Neural cell (in vitro differentiated cells): ENCODE measurements around the gene GFPT2.

Source experiments
- EP300 ChIP-seq: fragments of 450-650 bp; conservative IDR thresholded peaks from 2 replicates; pipeline ENCODE4 v1.6.1; 2014; ENCODE audit warnings: antibody characterized with exemption, mild to moderate bottlenecking, moderate library complexity; ENCODE audit not compliant: poor library complexity, severe bottlenecking
- MXI1 ChIP-seq: fragments of 450-650 bp; conservative IDR thresholded peaks from 2 replicates; pipeline ENCODE4 v1.6.1; 2014; ENCODE audit warnings: antibody characterized with exemption, mild to moderate bottlenecking; ENCODE audit not compliant: poor library complexity, severe bottlenecking
- TF ChIP-seq, protein P1 (sequence below): fragments of 450-650 bp; IDR thresholded peaks from 2 replicates; pipeline ENCODE4 v1.5.1; 2014; ENCODE audit warnings: antibody characterized with exemption, mild to moderate bottlenecking, moderate library complexity; ENCODE audit not compliant: poor library complexity, severe bottlenecking

DNA sequence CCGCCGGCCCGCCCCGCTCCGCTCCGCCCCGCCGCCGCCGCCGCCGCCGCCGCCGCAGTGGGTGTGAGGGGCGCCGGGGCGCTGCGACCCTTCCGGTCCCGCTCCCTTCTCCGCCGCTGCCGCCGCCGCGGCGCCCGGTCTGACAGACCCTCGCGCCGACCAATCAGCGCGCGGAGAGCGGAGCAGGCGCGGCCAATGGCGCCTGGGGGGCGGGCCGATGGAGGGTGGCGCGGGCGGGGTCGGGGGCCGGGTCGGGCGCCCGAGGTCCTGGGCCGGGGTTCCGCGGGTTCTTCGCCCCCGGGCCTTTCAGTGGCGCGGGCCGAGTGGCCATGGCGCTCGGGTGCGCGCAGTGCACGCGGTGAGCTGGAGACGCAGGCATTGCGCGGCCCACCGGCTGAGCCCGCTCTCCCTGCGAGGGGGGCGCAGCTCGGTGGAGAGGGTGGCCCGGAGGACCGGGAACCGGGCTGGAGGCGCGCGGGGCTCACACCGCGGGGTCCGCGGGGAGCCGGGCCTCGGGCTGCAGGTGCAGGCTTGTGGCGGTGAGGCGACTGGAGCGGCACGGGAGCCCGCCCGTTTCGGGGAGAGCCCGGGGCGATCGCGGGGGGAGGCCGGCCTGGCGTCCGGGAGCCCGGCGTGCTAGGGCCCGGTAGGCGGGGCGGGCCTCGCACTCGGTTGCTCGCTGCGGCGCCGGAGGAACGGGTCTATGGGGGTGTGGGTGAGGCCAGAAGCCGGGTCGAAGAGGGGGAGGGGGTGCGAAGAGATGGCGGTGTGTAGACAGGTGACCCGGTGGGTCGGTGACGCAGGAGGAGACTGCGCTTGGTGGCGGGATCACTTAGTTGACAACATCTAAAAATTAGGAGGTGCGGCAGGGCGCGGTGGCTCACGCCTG lies 60.9 kb downstream of the GFPT2 start, which contains the start of gene MAPK9:
- TF ChIP-seq, protein P1, sequence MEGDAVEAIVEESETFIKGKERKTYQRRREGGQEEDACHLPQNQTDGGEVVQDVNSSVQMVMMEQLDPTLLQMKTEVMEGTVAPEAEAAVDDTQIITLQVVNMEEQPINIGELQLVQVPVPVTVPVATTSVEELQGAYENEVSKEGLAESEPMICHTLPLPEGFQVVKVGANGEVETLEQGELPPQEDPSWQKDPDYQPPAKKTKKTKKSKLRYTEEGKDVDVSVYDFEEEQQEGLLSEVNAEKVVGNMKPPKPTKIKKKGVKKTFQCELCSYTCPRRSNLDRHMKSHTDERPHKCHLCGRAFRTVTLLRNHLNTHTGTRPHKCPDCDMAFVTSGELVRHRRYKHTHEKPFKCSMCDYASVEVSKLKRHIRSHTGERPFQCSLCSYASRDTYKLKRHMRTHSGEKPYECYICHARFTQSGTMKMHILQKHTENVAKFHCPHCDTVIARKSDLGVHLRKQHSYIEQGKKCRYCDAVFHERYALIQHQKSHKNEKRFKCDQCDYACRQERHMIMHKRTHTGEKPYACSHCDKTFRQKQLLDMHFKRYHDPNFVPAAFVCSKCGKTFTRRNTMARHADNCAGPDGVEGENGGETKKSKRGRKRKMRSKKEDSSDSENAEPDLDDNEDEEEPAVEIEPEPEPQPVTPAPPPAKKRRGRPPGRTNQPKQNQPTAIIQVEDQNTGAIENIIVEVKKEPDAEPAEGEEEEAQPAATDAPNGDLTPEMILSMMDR = no peak
- TF ChIP-seq MXI1 = peak; percentile 70
- peak; percentile 29 for TF ChIP-seq EP300
